Gastrocnemius medialis (tissue), 4 donors: ENCODE results near the gene KRTAP4-7.

Source experiments
- POLR2A ChIP-seq, 2 donors: fragments of 450-650 bp; IDR thresholded peaks; one replicate each; pipeline ENCODE4 v1.6.1; 2017; ENCODE audit warnings: antibody characterized with exemption in 2 of 2, mild to moderate bottlenecking in 2 of 2, moderate library complexity in 2 of 2
- TF ChIP-seq, protein P1 (sequence below), 5 experiments: fragments of 450-650 bp in 3 of 5; fragments of 200-600 bp in 2 of 5; sonication (generic) in 2 of 5; IDR thresholded peaks in 4 of 5; conservative IDR thresholded peaks in 1 of 5; 1 replicate in 4 of 5; 2 replicates in 1 of 5; pipeline ENCODE4 v1.5.1; 2016 to 2019; ENCODE audit warnings: antibody characterized with exemption in 5 of 5, mild to moderate bottlenecking in 3 of 5, moderate library complexity in 3 of 5

DNA sequence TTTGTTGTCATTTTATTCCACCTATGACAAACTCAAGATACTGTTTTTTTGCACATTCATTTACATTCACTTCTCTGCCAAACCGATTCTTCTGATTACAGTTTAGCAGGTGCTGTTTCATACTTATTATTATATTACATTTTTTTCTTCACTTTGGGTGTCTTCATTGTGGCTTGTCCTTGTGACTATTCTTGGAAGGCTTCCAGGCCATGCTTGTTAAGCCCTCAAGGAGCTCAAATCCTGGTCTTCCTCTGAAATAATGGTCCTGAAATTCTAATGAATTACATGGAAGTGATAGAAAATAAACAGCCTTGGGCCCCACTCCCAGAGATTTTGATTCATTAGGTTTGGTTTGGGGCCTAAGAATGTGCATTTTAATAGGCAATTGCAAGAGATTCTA is 19.6 kb upstream of the KRTAP4-7 start:
- TF ChIP-seq POLR2A (IDR thresholded peaks at IDR 0.05) = no peak
- TF ChIP-seq, protein P1, sequence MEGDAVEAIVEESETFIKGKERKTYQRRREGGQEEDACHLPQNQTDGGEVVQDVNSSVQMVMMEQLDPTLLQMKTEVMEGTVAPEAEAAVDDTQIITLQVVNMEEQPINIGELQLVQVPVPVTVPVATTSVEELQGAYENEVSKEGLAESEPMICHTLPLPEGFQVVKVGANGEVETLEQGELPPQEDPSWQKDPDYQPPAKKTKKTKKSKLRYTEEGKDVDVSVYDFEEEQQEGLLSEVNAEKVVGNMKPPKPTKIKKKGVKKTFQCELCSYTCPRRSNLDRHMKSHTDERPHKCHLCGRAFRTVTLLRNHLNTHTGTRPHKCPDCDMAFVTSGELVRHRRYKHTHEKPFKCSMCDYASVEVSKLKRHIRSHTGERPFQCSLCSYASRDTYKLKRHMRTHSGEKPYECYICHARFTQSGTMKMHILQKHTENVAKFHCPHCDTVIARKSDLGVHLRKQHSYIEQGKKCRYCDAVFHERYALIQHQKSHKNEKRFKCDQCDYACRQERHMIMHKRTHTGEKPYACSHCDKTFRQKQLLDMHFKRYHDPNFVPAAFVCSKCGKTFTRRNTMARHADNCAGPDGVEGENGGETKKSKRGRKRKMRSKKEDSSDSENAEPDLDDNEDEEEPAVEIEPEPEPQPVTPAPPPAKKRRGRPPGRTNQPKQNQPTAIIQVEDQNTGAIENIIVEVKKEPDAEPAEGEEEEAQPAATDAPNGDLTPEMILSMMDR (IDR thresholded peaks at IDR 0.05 in 4 of 5, conservative IDR thresholded peaks at IDR 0.05 in 1 of 5) = no peak
